ENCODE measurements around the gene SLC6A1. TPM values are rescaled to one million over a fixed set of nuclear protein-coding genes. Genes with fewer than 3 reads are reported as not detected.

Gene SLC6A1
- total RNA-seq, 3 donors from 2014 or later = 0.14 to 0.35 (median 0.20) TPM

DNA sequence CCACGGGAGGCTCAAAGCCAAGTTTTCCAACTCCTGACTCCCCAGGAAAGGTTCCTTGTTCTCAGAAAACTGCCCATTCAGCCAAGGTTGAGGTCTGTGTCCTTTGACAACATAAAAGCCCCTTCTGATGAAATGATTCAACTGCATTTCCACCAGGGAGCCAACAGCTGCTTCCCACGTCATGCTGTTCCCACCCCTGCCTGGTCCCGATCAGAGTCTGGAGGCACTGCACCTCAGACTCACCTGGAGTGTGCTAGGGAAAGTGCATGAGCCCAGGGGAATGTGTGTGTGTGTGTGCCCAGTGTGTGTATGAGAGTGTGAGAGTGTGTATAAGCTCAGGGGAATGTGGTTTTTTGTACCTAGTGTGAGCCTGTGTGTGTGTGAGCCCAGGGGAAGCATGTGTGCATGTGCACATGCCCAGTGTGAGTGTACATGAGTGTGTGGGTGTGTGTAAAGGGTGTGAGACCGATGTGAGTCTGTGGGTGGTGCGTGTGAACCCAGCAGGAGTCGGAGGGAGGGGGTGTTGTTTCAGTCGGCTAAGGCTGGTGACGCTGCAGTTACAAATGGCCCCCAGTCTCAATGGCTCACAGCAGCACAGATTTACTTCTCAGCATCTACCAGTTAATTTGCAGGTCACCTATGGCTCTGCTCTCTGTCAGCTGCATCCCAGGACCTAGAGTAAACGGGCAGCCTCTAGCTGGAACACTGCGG is 20.3 kb upstream of the SLC6A1 start:
- H3K4me3 ChIP-seq = no peak overlapping the region
- no peaks in the 10 kb centered on the region for H3K9me3 ChIP-seq
- ATAC-seq = no peak
- intact Hi-C loops (cut with DNase I, micrococcal nuclease) = no loop called here
- DNase-seq = no peak
- TF ChIP-seq CTCF (IDR thresholded peaks at IDR 0.05) = no peak
- H3K4me1 ChIP-seq (ENCODE audit: low read depth) = no peaks in the 10 kb centered on the region
- H3K36me3 ChIP-seq (ENCODE audit: low read depth) = no peaks in the 10 kb centered on the region

DNA sequence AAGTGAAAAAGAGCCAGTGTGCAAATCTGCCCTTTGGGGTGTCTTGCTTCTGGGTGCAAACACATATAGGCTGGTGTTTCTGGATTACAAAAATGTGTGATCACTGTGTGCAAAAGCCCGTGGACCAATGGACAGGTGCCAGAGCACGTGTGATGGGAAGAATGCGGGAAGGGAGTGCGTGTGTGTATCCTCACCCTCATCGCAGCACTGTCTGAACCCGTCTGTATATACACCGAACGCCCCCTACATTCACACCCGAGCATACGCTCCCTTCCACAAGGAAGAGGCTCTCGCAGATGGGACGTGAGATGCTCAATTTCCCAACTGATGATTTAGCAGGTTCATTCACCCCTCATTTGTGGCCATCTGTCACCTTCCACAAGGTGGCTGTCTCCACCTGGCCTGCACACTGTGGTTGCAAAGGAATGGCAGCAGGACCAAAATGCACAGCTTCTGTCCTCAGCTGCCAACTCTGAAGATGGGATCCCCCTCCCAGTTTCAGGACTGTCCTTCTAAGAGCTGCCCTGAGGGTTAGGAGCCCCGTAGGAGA is 19.4 kb upstream of the SLC6A1 start:
- Histone ChIP-seq H3K9me3 (no peaks in the 10 kb centered on the region), H3K36me3 (ENCODE audit: low read depth) (no peaks in the 10 kb centered on the region), H3K4me3 (no peak overlapping the region), H3K4me1 (ENCODE audit: low read depth) (no peaks in the 10 kb centered on the region)
- ATAC-seq = no peak
- DNase-seq = no peak
- no peak for TF ChIP-seq CTCF (IDR thresholded peaks at IDR 0.05)
- intact Hi-C loops (cut with DNase I, micrococcal nuclease) = no loop called here

DNA sequence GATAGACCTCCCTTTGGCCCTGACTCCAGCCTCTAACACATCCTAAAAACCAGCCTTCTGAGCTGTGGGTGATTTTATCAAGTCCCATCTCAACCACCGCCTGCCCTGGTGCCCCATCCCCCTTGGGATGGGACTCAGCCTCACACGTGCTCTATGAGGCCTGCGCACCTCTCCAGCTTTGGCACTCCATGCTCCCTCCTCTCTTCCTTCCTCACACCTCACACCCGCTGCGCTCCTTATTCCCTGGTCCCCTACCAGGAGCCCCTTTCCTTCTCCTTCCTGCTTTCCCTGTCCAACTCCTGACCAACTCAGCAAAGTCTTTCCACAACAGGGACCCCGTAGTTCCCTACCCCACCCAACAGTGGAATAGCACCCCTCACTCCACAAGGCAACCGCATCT is 18.4 kb upstream of the SLC6A1 start:
- no peak for TF ChIP-seq CTCF (IDR thresholded peaks at IDR 0.05)

DNA sequence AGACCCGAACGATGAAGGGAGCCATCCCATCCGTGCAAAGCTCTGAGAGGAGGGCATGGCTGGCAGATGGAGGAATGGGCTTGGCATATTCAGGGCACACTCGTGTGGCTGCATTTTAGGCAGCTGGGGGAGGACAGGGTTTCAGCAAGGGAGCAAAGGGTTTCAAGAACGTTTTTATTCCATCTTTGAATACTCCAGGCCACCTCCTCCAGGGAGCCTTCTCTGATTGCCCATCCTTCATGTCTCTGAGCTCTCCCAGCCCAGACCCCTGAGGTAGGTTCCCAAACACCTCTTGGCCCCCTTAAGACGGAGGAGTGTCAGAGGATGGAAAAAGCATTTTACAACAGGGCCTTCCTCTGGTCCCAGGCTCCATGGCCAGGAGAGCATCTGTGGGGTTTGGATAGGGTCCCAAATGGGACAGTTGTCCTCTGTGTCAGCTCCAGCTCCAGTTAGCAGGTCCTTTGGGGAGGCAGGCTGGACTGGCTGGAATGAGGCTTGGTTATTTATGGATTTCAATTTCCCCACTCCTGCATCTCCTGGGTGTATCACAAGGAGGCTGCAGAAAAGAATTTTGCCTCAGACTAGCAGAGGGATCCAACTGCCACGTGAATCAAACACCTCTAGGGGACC is 17.7 kb upstream of the SLC6A1 start:
- ATAC-seq = no peak
- DNase-seq = no peak
- H3K36me3 ChIP-seq (ENCODE audit: low read depth) = no peaks in the 10 kb centered on the region
- H3K4me3 ChIP-seq = no peak overlapping the region
- intact Hi-C loops (cut with DNase I, micrococcal nuclease) = no loop called here
- no peaks in the 10 kb centered on the region for H3K4me1 ChIP-seq (ENCODE audit: low read depth)
- TF ChIP-seq CTCF (IDR thresholded peaks at IDR 0.05) = no peak
- no peaks in the 10 kb centered on the region for H3K9me3 ChIP-seq

More for the DNA sequence above, 18.4 kb upstream of the SLC6A1 start:
- H3K4me1 ChIP-seq (ENCODE audit: low read depth) = no peaks in the 10 kb centered on the region
- H3K9me3 ChIP-seq = no peaks in the 10 kb centered on the region
- DNase-seq (no peak), ATAC-seq (no peak)
- no peaks in the 10 kb centered on the region for H3K36me3 ChIP-seq (ENCODE audit: low read depth)
- no peak overlapping the region for H3K4me3 ChIP-seq
- intact Hi-C loops (cut with DNase I, micrococcal nuclease) = no loop called here

DNA sequence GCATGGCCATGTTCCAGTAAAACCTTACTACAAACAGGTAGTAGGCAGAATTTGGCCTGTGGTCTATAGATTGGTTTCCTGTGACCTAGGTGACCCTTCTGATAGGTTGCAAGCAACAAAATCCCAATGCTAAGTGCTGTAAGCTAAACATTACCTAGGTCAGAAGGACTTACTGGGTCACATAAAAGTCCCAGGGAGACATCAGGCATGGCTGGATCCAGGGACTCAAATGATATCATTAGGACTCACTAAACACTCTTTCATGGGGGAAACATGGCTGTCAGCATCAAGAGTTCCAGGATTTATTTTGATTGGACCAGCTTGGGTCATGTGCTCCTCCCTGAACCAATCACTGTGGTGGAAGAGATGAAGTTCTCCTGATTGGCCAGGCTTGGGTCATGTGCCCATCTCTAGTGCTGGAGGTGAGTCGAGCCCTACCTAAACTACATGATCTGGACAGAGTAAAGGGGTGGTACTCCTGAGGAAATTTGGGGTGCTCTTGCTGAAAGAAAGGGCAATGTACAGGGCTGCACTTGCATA is 16.8 kb upstream of the SLC6A1 start:
- intact Hi-C loops (cut with DNase I, micrococcal nuclease) = no loop called here
- no peak for TF ChIP-seq CTCF (IDR thresholded peaks at IDR 0.05)

More for the DNA sequence above, 16.8 kb upstream of the SLC6A1 start:
- Histone ChIP-seq H3K9me3 (no peaks in the 10 kb centered on the region), H3K4me1 (ENCODE audit: low read depth) (no peaks in the 10 kb centered on the region), H3K36me3 (ENCODE audit: low read depth) (no peaks in the 10 kb centered on the region), H3K4me3 (no peak overlapping the region)
- ATAC-seq = no peak
- no peak for DNase-seq

All from mucosa of descending colon (tissue), 3 donors.